NOMO-1 treated with DMSO at 0.1 percent for 48 hours (cell line): ENCODE results near the gene CDC34.
A peak's percentile ranks its signal among the peaks of the same experiment; 100 is the strongest.

ENCODE experiments used
- DNase-seq: peaks from one replicate; lab custom pipeline; 2025; ENCODE audit not compliant: unreplicated experiment; lab: John Stamatoyannopoulos, UW

CDC34 gene

DNA sequence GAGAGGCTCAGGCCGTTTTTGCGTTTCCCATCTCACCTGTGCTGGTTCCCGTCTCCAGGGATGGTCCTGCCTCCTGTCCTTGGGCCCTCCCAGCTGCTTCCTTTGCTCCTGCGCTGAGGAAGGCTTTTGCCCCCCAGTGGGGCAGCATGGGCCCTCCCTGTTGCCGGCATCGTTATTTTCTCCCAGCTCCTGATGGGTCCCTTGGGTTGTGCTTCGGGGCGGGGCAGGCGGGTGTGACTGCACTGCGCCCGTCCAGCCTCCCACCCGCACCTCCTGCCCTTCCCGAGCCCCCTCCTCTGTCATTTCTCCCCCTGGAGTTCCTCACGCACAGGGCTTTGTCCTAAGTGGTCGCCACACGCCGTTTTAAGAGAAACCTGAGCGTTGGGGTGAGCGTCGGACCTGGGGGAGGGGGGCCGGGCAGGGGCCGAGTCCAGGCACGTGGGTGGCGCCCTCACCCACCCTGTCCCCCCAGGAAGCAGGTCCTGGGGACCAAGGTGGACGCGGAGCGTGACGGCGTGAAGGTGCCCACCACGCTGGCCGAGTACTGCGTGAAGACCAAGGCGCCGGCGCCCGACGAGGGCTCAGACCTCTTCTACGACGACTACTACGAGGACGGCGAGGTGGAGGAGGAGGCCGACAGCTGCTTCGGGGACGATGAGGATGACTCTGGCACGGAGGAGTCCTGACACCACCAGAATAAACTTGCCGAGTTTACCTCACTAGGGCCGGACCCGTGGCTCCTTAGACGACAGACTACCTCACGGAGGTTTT is 9.5 kb downstream of the CDC34 start:
- no peak for DNase-seq

DNA sequence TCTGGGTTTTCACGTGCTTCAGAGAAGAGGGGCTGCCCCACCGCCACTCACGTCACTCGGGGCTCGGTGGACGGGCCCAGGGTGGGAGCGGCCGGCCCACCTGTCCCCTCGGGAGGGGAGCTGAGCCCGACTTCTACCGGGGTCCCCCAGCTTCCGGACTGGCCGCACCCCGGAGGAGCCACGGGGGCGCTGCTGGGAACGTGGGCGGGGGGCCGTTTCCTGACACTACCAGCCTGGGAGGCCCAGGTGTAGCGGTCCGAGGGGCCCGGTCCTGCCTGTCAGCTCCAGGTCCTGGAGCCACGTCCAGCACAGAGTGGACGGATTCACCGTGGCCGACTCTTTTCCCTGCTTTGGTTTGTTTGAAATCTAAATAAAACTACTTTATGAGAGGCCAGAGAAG is 10.1 kb downstream of the CDC34 start:
- no peak for DNase-seq

DNA sequence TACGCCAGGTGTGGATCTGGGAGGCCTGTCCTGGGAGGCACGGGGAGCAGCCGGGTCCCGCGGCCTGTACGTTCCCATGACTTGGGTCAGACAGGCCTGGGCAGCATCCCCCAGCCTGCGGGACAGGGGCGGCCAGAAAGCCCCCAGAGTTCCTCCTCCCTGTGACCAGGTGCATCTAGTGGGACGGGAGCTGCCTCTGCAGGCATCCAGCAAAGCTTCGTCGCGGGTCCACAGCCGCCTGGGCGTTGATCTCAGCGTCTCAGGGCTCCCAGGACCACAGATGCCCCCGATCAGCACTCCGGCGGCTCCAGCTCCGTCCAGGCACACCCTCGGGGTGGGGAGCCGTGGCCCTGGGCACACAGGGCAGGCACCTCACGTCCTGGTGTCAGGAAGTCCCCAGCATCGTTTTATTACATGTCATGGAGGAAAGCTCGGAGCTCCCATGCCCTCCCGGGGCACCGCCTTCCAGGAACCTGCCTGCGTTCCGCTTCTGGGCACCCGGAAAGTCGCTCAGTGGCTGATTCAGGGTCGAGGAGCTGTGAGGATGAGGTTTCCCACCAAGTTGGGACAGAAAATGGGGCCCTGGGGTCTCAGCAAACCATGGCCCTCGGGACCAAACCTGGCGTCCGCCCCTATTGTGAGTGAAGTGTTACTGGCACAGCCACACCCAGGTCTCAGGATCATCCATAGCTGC is 10.8 kb downstream of the CDC34 start:
- no peak for DNase-seq

DNA sequence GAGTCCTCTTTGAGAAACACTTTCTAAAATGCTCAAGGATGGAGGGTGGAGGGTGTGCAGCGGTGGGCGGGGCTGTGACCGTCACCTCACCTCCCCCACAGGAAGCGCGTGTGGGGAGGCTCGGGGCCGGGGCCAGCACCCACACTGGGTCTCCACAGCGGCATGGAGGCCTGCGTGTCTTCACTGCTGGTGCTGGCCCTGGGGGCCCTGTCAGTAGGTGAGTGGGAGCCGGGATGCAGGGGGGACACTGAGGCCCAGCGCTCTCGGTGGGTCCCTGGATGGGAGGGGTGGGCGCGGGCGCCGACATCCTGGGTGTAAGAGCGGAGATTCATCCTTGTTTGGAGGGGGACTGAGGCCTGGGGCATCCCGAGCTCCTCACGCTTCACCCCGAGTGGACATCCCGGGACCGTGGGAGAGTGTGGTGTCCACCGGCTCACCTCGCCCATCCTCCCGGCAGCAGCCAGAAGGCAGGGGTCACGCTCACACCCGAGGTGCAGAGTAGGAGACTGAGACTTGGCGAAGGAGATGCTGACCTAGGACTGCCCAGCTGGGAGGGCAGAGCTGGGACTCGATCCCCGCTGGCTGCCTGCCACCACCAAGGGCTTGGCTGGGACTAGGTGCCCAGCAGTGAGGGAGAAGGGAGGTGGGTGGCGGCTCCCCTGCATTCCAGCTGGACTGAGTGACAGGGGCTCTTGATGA is 12.5 kb downstream of the CDC34 start, which contains the start of gene GZMM:
GZMM (plus strand) TSS at position 144 of the 699 bp plus-strand sequence; CDS start at position 163, 19 bp downstream.
- DNase-seq: no peak

DNA sequence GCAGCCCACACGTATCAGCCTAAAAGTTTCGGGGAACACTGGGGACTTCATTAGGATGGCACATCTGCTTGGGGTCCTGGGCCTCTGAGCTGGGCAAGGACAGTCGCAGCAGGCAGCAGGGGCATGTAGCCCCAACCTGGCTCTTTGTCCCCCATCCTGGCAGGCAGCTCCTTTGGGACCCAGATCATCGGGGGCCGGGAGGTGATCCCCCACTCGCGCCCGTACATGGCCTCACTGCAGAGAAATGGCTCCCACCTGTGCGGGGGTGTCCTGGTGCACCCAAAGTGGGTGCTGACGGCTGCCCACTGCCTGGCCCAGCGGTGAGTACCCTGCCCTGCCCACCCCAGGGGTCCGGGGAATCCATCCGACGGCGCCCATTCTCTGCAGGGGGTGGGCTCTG is 15.6 kb downstream of the CDC34 start:
- DNase-seq: no peak

DNA sequence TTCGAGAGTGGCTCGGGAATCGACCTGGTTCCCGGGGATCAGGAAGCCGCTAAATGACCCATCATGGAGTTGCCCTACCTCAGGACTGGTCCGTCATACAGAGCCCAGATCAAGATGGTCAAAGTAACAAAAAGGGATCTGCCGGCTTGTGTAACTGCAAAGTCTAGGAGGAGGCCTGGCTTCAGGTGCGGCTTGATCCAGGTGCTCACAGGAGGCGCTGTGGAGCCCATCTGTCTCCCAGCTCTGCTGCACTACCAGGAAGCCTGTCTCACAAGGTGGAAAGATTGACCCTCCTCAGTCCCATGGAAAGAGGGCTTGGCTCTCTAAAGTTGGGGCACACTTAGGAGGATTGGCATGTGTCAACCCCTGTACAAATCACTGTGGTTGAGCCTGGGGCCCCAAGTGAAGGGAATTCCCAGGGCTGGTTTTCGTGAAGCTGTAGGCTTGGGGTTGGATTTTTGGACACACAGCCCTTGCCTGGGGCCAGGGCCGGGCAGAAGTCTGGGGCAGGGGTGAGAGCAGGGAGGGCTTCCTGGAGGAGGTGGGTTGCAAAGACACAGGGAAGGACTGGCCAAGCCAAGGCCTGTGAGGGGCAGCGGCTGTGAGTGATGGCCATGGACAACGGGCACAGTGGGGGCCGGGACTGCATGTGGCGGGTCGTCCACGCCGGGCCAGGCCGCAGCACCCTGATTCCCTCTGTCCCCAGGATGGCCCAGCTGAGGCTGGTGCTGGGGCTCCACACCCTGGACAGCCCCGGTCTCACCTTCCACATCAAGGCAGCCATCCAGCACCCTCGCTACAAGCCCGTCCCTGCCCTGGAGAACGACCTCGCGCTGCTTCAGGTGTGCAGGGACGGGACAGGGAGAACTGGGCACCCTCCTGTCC is 16.5 kb downstream of the CDC34 start:
- DNase-seq: no peak

DNA sequence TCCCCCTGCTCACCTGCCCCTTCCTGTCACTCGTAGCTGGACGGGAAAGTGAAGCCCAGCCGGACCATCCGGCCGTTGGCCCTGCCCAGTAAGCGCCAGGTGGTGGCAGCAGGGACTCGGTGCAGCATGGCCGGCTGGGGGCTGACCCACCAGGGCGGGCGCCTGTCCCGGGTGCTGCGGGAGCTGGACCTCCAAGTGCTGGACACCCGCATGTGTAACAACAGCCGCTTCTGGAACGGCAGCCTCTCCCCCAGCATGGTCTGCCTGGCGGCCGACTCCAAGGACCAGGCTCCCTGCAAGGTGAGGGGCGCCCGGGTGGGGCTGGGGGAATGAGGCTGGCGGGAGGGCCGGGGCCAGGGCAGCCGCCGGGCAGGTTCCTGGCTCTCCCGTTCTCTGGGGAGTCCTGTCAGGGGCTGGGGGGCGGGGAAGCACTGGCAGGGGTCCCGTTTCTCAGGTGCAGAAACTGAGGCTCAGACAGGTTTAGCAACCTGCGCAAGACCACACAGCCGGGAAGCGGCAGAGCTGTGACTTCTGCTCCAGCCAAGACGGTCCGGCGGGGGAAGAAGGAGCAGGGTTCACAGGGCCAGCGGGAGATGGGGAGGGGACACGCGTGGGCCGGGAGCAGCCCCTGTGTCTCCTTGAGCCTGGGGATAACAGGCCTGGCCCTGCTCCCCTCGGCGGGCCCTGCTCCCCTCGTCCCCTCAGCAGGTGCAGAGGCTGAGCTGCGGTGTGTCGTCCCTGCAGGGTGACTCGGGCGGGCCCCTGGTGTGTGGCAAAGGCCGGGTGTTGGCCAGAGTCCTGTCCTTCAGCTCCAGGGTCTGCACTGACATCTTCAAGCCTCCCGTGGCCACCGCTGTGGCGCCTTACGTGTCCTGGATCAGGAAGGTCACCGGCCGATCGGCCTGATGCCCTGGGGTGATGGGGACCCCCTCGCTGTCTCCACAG is 17.6 kb downstream of the CDC34 start:
- DNase-seq: no peak

DNA sequence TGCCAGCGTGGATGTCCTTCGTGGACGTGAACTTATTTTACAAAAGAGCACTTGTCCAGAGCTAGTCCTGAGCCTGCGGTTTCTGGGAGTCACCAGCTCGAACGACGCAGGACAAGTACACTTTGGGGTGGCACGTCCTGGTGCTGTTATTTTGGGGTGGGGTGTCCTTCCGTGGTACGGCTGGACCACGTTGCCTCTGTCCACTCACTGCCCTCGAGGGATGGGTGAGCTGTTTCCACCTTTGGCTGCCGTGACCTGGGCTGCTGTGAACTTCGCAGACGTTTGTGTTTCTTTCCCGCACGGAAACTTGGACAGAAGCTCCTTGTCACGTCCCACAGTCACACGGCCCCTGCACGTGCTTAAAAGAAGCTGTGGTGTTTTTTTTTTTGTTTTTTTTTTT is 23.3 kb downstream of the CDC34 start:
- no peak for DNase-seq

DNA sequence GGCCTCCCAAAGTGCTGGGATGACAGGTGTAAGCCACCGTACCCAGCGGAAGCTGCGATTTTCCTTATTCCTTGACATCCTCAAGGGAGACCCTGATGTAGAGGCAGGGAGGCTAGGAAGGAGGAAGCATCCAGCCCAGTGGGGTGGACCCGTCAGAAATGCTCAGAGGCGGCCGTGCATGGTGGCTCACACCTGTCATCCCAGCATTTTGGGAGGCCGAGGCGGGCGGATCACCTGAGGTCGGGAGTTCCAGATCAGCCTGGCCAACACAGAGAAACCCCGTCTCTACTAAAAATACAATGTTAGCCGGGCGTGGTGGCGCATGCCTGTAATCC is 23.9 kb downstream of the CDC34 start:
- DNase-seq: no peak

DNA sequence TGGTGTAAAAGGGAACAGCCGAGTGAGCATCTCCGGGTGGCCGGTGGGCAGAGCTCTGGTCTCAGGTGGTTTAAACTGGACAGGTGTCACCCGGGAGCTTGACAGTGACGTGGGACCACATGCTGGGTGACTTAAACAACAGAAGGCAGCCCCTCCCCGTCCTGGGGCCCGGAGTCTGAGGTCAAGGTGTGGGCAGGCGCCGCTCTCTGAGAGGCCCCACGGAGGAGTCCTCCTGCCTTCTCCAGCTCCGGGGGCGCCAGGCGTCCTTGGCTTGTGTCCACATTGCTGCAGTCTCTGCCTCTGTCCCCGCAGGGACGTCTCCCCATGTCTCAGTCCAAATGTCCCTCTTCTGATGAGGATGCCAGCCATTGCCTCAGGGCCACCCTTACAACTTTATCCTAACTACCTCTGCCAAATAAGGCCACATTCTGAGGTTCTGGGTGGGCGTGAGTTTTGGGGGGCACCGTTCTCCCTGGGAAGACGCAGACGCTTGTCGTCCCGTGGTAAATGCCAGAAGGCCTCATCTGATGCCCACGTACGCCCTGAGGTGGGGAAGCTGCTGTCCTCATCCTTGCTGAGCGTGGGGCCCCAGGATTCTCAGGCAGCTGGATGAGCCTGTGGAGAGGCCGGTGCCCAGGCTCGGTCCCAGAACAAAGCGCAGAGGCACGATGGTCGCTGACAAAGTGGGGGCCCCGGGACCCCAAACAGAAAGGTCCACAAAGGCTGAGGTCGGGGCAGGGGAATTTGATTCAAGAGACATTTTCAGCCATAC is 25.2 kb downstream of the CDC34 start:
- no peak for DNase-seq

DNA sequence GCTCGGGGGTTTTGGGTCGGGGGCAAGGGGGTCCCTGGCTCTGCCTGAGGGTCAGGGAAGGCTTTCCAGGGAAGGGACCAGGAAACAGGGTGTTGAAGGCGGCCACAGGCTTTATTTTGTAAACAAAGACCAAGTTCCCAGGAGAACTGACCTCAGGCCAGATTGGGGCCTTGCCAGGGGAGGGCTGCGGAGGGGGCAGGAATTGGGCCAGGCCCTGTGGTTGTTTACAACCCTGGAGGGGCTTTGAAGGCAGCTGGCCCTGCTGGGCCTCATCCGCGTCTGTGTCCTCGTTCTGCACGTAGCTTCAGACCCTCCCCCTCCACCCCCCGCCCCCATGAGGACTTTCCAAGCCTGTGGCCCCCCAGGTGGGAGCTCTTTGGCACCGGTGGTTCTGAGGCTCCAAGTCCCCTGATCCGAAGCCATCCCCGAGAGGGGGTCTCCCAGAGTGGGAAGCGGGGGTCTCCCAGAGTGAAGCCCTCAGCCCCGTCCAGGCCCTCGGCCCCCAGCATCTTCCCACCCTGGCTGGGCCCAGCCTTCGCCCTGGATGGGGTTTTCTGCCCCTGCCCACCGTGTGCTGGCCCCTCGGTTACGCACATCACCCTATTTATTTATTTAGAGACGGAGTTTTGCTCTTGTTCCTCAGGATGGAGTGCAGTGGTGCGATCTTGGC is 27.3 kb downstream of the CDC34 start:
- no peak for DNase-seq

DNA sequence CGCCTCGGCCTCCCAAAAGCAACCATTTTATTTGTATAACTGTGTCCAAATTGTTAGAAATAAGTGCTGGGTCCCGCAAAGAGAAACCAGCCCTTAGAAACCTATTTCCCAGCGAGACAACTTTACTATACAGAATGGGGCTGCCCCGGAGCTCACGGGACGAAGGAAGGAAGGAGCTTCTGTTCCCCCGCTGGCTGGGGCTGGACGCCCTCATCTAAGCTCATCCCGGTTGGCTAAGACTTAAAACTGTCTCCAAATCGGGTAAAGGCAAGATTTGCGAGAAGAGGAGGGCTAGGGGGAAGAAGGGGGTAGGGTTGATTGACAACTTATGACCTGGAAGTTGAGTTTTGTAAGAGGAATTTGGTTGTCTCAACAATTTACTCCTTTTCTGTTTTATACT is 28.6 kb downstream of the CDC34 start:
- DNase-seq: no peak

DNA sequence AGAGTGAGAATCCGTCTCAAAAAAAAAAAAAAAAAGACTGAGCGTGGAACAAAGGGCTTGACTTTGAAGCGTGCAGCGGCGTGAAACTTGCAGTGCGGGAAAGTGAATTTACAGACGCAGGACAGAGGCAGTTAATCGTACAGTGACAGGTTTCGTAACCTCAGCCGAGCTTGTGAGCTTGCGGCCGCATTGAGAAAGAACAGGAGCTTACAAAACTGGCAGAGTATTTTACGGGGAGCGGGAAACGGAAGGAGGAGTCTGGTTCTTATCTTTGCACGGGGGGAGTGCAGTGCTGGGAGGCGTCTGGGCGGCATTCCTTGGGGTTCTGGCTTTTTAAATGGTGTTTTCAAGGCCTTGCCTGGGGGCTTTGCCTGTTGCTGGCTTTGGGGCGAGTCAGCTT is 34.8 kb downstream of the CDC34 start:
- peak; percentile 90 for DNase-seq

DNA sequence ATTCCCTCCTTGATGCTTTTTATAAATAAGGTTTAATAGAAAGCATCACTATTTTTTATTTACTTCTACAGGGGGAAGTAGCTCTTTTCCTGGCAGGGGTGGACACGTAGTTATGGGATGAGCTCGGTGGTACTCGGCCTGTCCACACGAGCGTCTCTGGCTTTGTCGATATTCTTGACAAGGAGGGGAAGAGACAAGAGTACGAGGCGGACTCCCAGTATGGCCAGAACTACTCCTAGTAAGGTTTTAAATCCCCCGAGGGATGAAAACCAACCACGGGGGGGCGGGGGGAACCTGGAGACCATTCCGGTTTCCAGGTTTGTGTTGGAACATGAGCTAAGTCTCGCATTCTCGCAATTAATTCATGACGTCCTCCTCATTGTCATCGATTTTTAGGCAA is 35.3 kb downstream of the CDC34 start:
- DNase-seq: no peak

DNA sequence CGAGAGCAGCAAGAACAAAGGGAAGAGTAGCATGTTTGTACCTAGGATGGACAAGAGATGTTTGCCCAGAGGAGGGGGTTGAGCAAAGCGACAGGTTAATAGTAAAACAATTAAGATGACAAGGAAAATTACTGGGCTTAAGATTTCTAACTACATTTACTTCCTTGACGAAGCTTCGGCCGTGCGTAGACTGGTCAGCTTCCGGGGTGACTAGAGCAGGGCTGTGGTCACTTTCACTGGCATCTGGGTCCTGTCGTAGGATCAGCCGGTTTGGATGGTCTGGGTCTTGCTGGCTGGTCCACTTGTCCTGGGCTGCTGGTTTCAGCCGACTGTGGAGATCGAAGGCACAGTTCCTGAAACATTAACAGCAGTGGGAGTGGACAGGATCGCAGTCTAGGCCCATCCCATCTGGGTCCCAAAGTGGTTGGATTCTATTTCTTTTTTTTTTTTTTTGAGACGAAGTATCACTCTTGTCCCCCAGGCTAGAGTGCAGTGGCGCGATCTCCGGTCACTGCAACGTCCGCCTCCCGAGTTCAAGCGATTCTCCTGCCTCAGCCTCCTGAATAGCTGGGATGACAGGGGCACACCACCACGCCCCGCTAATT is 35.8 kb downstream of the CDC34 start:
- DNase-seq: no peak

DNA sequence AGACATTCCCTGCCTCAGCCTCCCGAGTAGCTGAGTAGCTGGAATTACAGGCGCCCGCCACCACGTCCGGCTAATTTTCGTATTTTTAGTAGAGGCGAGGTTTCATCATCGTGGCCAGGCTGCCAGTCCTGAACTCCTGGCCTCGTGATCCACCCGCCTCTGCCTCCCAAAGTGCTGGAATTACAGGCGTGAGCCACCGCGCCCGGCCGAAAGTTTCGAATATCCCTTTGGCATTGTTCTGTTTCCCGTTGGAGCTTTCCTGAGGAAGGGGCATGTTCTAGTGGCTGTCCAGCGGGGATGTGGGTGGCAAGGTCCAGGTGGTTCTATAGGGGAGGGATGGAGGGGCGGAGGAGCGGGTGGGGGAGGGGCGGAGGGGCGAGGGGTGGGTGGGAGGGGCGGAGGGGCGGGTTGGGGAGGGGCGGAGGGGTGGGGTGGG is 38.7 kb downstream of the CDC34 start:
- no peak for DNase-seq

DNA sequence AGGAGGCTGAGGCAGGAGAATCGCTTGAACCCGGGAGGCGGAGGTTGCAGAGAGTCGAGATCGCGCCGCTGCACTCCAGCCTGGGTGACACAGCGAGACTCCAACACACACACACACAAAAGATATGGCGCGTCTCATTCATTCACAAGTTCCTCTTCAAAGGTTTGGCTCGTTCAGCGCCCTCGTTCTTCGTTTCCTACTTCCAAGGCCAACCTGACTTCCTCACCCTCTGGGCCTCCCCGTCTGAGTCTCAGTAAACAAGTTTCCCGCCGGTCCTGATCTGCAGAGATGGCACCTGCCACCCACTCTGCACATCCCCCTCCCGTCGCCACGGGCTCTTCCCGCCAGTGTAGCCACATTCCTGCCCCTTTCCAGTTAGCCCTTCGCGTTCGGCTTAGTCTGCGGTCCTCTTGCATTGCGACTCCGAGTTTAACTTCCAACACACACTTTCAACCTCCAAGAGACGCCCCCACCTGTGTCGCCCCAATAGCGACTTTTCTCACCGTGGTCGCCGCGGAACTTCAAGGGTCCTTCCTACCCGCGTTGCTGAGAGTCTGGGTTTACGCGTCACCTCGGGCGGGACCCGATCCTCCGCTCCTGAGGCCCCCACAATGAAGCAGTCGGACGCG is 39.5 kb downstream of the CDC34 start:
- peak; percentile 73 for DNase-seq

DNA sequence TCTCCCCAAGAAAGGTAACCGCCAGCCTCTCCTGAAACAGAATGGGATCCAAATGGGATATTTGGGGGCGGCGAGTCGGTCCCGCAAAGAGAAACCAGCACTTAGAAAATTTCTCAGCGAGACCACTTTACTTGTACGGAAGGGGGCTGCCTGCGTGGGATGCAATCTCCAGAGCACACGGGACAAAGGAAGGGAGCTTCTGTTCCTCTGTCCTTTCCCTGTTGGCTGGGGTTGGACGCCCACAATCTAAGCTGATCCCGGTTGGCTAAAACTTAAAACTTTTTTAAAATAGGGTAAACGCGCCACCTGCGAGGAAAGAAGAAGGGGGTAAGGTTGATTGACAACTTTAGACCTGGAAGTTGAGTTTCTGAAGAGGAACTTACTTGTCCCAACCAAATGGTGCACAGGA is 40.0 kb downstream of the CDC34 start:
- peak; percentile 57 for DNase-seq
